Measurements from ENCODE around the gene P2RY2. TPM values are rescaled to one million over a fixed set of nuclear protein-coding genes. Genes with fewer than 3 reads are reported as not detected.

Gene P2RY2
- total and polyA plus RNA-seq, 2 of the 8 experiments (the other 6 are each of a cell fraction or from before 2014, with no cell fraction given) = 1.0 to 1.5 TPM

GRCh38 chr11:73283276-73284000 is 65.4 kb downstream of the P2RY2 start:
- DNase-seq (ENCODE audit: low read depth in 1 of 2, low spot score in 2 of 2) (no peak), FAIRE-seq (no peak)
- Histone ChIP-seq H2BK5ac (ENCODE audit: low read depth, low read length) (no peak overlapping the region), H3K79me1 (ENCODE audit: low read depth, low read length) (no peaks in the 10 kb centered on the region), H4K5ac (ENCODE audit: insufficient read length, low read depth, low read length) (no peak overlapping the region), H3K4ac (replicated peaks; ENCODE audit: insufficient read length, low read depth, low read length) (no peak overlapping the region), H3K79me2 (ENCODE audit: control insufficient read depth in 1 of 2, insufficient read depth in 2 of 2, low read length in 2 of 2) (no peaks in the 10 kb centered on the region), H3K4me2 (ENCODE audit: insufficient read depth in 1 of 2, low read depth in 2 of 2, low read length in 2 of 2) (no peak overlapping the region), H3K27ac (ENCODE audit: low read depth, low read length) (no peak overlapping the region), H2AK5ac (ENCODE audit: low read depth, low read length) (no peak overlapping the region), H2AFZ (ENCODE audit: low read length) (no peak overlapping the region), H3K23me2 (ENCODE audit: low read depth, low read length) (no peaks in the 10 kb centered on the region), H3K56ac (replicated peaks; ENCODE audit: insufficient read length, low read depth, low read length) (no peak overlapping the region), H2BK20ac (ENCODE audit: low read length) (no peak overlapping the region), H3K4me1 (replicated peaks in 1 of 4; ENCODE audit: control insufficient read depth in 3 of 4, insufficient read depth in 4 of 4, low read length in 3 of 4) (no peaks in the 10 kb centered on the region; a peak in 2 of 7 replicates), H2BK120ac (replicated peaks; ENCODE audit: low read depth, low read length) (no peak overlapping the region), H3K14ac (ENCODE audit: insufficient read length) (no peak overlapping the region), H4K91ac (replicated peaks; ENCODE audit: insufficient read length, low read length) (no peak overlapping the region), H4K20me1 (replicated peaks in 1 of 2; ENCODE audit: control insufficient read depth in 1 of 2, insufficient read depth in 2 of 2, low read length in 2 of 2) (no peaks in the 10 kb centered on the region), H3K36me3 (ENCODE audit: control insufficient read depth in 2 of 4, insufficient read depth in 4 of 4, low read length in 3 of 4) (no peaks in the 10 kb centered on the region), H2BK12ac (ENCODE audit: low read depth, low read length) (no peak overlapping the region; the same call in 1 of the 2 replicates), H3K27me3 (replicated peaks in 1 of 4; ENCODE audit: control insufficient read depth in 3 of 4, extremely low read depth in 1 of 4, insufficient read depth in 3 of 4, low read length in 3 of 4) (no peaks in the 10 kb centered on the region; a peak in 2 of 7 replicates), H3K9ac (replicated peaks in 1 of 4; ENCODE audit: extremely low read depth in 1 of 4, low read depth in 3 of 4, low read length in 3 of 4) (no peak overlapping the region; a peak in 1 of 7 replicates), H3K4me3 (ENCODE audit: extremely low read depth in 1 of 4, insufficient read depth in 2 of 4, low read depth in 3 of 4, low read length in 4 of 4) (no peak overlapping the region), H3K9me3 (ENCODE audit: insufficient read depth in 2 of 2, low read depth in 1 of 2, low read length in 1 of 2) (no peaks in the 10 kb centered on the region), H4K8ac (ENCODE audit: extremely low read depth, insufficient read depth, low read length) (no peak overlapping the region), H3K18ac (ENCODE audit: extremely low read depth, low read length) (no peak overlapping the region), H3K23ac (ENCODE audit: insufficient read length) (no peak overlapping the region), H2BK15ac (ENCODE audit: low read length) (no peak overlapping the region)
- WGBS, 2 experiments (ENCODE audit: extremely low coverage in 1 of 2, insufficient coverage in 1 of 2, insufficient read length in 1 of 2, insufficient replicate concordance in 2 of 2, low coverage in 1 of 2, low lambda C conversion rate in 2 of 2, missing lambda C conversion rate in 1 of 2) = 87% methylated on average over 10 of the region's 10 CpGs; no CpG with 5 or more reads in 1 of the 2 experiments
- CTCF ChIA-PET (ENCODE audit: partially characterized antibody) = interaction anchor here (0.6 to 15.2 kb wide), 10 partner anchors 10 to 682 kb away, joined by 3 to 233 read pairs (median 6); partner anchors contain the start of gene P2RY6
- POLR2A ChIA-PET (ENCODE audit: partially characterized antibody) = no interaction called here
- no peak for TF ChIP-seq SUZ12 (IDR thresholded peaks at IDR 0.05; ENCODE audit: low read length)
- TF ChIP-seq SIN3A (conservative IDR thresholded peaks at IDR 0.05 in 1 of 2, IDR thresholded peaks at IDR 0.05 in 1 of 2; ENCODE audit: low read depth in 1 of 2, low read length in 2 of 2) = no peak
- TF ChIP-seq JUN (IDR thresholded peaks at IDR 0.05; ENCODE audit: low read depth, low read length) = no peak
- no peak for TF ChIP-seq TBP (IDR thresholded peaks at IDR 0.05; ENCODE audit: low read depth, low read length)
- TF ChIP-seq TCF12 (IDR thresholded peaks at IDR 0.05; ENCODE audit: low read depth, low read length) = no peak
- no peak for TF ChIP-seq CREB1 (IDR thresholded peaks at IDR 0.05)
- no peak for TF ChIP-seq SIX5 (IDR thresholded peaks at IDR 0.05; ENCODE audit: low read depth, low read length)
- TF ChIP-seq FOSL1 (IDR thresholded peaks at IDR 0.05; ENCODE audit: insufficient read depth, low read depth, low read length) = no peak
- no peak for TF ChIP-seq ASH2L (IDR thresholded peaks at IDR 0.05; ENCODE audit: low read length)
- TF ChIP-seq BCL11A (IDR thresholded peaks at IDR 0.05; ENCODE audit: low read depth in 2 of 2, low read length in 2 of 2) = no peak
- no peak for TF ChIP-seq SIRT6 (IDR thresholded peaks at IDR 0.05; ENCODE audit: low read length)
- no peak for TF ChIP-seq CEBPB (IDR thresholded peaks at IDR 0.05; ENCODE audit: low read depth, low read length)
- TF ChIP-seq PHF8 (conservative IDR thresholded peaks at IDR 0.05; ENCODE audit: low read depth, low read length) = no peak
- no peak for TF ChIP-seq EP300 (IDR thresholded peaks at IDR 0.05; ENCODE audit: borderline replicate concordance in 1 of 2, low read depth in 2 of 2, low read length in 2 of 2)
